BJ (cell line): ENCODE results near the gene SLC35F4. TPM values are rescaled to one million over a fixed set of nuclear protein-coding genes. Genes with fewer than 3 reads are reported as not detected.

ENCODE experiments used
- CTCF ChIA-PET: fragments of 350-600 bp; formaldehyde crosslinking; extraction: SDS; loops from one replicate; lab custom pipeline; 2021; ENCODE audit warnings: antibody characterized with exemption, inconsistent platforms; lab: Yijun Ruan, JAX
- POLR2A ChIA-PET: fragments of 300-600 bp; sonication (Branson Sonifier 250); formaldehyde crosslinking; extraction: SDS; loops from one replicate; lab custom pipeline; 2021; ENCODE audit warnings: antibody characterized with exemption; lab: Charles Lee
- DNase-seq: peaks from one replicate; pipeline ENCODE4 v3.0.0-alpha.2; 2011; ENCODE audit warnings: low read depth
- H3K27me3 ChIP-seq: 2 replicates; pipeline ENCODE4 v1.6.0; 2011; ENCODE audit warnings: low read length; ENCODE audit not compliant: control insufficient read depth, insufficient read depth
- H3K36me3 ChIP-seq: 2 replicates; pipeline ENCODE4 v1.5.1; 2011; ENCODE audit warnings: low read length; ENCODE audit not compliant: control insufficient read depth, insufficient read depth
- H3K4me3 ChIP-seq: 2 replicates; pipeline ENCODE4 v1.5.1; 2011; ENCODE audit warnings: low read depth, mild to moderate bottlenecking, control low read depth, low read length
- polyA plus RNA-seq: library from polyadenylated mRNA; depleted of rRNA; stranded (reverse); fragments of >200 nt; gene quantifications from 2 replicates; pipeline ENCODE4 v1.2.3, GENCODE V29; 2011
- TF ChIP-seq, protein P1 (sequence below): IDR thresholded peaks from 2 replicates; pipeline ENCODE4 v1.5.1; 2011; ENCODE audit warnings: low read depth, mild to moderate bottlenecking, control low read depth, inconsistent platforms, low read length, moderate library complexity; ENCODE audit not compliant: insufficient read depth

The SLC35F4 gene
- polyA plus RNA-seq, 1 experiment = not detected

DNA sequence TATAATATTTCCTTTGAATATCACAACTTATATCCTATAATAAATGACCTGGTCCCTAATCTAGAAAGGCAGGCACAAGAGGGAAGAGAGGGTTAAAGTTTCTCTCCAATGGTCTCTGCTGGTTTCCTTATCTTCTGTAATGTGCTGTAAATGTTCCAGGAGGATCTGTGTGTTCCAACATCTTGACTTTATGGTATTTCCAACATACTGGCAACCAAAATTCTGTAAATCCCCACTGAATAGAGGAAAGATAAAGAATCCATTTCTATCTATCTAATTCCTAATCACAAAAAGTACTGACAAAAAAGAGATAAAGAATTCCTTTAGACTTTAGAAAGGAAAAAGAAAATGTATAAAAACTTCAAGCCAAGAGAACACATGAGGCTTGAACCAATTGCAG is 225.9 kb downstream of the SLC35F4 start:
- ChIA-PET POLR2A (no interaction called here), CTCF (no interaction called here)
- no peak for DNase-seq
- no peaks in the 10 kb centered on the region for H3K27me3 ChIP-seq
- no peaks in the 10 kb centered on the region for H3K36me3 ChIP-seq
- TF ChIP-seq, protein P1, sequence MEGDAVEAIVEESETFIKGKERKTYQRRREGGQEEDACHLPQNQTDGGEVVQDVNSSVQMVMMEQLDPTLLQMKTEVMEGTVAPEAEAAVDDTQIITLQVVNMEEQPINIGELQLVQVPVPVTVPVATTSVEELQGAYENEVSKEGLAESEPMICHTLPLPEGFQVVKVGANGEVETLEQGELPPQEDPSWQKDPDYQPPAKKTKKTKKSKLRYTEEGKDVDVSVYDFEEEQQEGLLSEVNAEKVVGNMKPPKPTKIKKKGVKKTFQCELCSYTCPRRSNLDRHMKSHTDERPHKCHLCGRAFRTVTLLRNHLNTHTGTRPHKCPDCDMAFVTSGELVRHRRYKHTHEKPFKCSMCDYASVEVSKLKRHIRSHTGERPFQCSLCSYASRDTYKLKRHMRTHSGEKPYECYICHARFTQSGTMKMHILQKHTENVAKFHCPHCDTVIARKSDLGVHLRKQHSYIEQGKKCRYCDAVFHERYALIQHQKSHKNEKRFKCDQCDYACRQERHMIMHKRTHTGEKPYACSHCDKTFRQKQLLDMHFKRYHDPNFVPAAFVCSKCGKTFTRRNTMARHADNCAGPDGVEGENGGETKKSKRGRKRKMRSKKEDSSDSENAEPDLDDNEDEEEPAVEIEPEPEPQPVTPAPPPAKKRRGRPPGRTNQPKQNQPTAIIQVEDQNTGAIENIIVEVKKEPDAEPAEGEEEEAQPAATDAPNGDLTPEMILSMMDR = no peak
- no peak overlapping the region for H3K4me3 ChIP-seq

DNA sequence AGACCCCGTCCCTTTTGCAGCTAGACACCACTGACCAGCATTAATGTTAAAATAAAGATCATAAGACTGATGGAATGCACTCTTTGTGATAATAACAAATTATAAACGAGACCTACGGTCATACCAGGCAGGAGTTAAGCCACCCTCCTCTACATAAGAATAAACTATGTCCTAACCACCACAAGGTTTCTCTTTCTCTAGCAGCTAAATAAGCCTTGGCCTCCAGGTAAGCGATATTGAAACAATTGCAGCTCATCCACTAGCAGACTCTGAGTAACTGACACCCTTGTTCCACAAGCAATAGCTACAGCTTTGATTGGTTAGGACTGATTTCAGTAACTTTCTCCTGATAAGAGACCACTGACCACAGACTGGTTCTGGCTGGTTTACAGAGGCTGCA is 228.0 kb downstream of the SLC35F4 start:
- no peak overlapping the region for H3K4me3 ChIP-seq
- CTCF ChIA-PET = no interaction called here
- POLR2A ChIA-PET = no interaction called here
- no peaks in the 10 kb centered on the region for H3K27me3 ChIP-seq
- DNase-seq = no peak
- H3K36me3 ChIP-seq = no peaks in the 10 kb centered on the region
- TF ChIP-seq, protein P1 = no peak

DNA sequence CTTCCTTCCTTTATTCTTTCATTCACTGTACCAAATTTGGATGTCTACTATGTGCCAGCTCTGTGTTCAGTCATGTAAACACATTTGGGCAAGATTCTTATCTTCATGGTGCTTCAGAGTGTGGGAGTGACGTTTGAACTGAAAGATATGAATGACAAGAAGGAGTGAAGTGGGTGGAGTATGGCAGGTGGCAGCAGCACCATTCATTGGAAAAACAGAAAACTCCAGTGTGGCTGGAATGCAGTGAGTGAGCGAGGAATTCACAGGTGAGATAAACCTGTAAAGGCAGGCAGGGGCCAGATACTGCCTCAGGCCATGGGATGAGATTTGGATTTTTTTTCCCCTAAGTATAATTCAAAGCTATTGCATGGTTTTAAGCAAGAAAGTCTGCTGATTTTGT is 231.6 kb downstream of the SLC35F4 start:
- Histone ChIP-seq H3K4me3 (no peak overlapping the region), H3K27me3 (no peaks in the 10 kb centered on the region), H3K36me3 (no peaks in the 10 kb centered on the region)
- POLR2A ChIA-PET = no interaction called here
- TF ChIP-seq, protein P1 = no peak
- no peak for DNase-seq
- CTCF ChIA-PET = no interaction called here

DNA sequence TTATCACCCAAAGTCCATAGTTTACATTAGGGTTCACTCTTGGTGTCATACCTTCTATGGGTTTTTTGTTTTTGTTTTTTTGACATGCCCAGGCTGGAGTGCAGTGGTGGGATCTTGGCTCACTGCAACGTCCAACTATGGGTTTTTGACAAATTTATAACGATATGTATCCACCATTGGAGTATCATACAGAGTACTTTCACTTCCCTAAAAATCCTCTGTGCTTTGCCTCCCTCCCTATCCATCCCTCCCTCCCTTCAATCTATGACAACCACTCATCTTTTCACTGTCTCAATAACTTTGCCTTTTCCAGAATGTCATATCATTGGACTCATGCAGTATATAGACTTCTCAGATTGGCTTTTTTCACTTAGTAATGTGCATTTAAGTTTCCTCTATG is 233.2 kb downstream of the SLC35F4 start:
- ChIA-PET POLR2A (no interaction called here), CTCF (no interaction called here)
- TF ChIP-seq, protein P1 = no peak

DNA sequence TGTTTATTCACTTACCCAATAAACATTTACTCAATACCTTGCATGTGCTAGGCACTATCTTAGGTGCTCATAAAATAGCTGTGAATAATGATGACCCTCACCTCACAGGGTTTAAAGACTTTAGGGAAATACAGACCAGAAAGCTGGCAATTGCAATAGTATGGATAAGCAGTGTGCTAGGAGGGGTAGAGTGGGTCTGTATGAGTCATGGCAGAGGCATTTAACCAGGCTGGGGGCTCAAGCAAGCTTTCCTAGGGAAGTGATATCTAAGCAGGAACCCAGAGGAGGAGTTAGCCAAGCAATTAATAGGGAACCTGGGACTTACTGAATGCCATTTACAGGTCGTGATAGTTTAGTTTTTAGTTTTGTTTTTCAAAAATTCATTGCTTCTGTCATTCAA is 248.4 kb downstream of the SLC35F4 start:
- Histone ChIP-seq H3K27me3 (no peaks in the 10 kb centered on the region), H3K4me3 (no peak overlapping the region), H3K36me3 (no peaks in the 10 kb centered on the region)
- TF ChIP-seq, protein P1 = no peak
- ChIA-PET CTCF (no interaction called here), POLR2A (no interaction called here)
- DNase-seq = no peak

More for the DNA sequence above, 233.2 kb downstream of the SLC35F4 start:
- DNase-seq = no peak
- H3K27me3 ChIP-seq = no peaks in the 10 kb centered on the region
- no peak overlapping the region for H3K4me3 ChIP-seq
- H3K36me3 ChIP-seq = no peaks in the 10 kb centered on the region
